HCT116 (cell line): ENCODE results near the gene FOXB2. TPM values are rescaled to one million over a fixed set of nuclear protein-coding genes. Genes with fewer than 3 reads are reported as not detected.

Experiments used
- ATAC-seq: fragments of 200-7000 bp; cut with Tn5 transposase; 2 replicates; pipeline ENCODE4 v1.9.1; 2020; ENCODE audit warnings: mild to moderate bottlenecking, moderate library complexity
- BruUV-seq: library from RNA; stranded (reverse); fragments of 400-500 nt; replicated peaks from 2 replicates; lab custom pipeline; 2021; lab: Mats Ljungman, UMichigan
- CTCF ChIA-PET: fragments of 300-600 bp; sonication (Branson Sonifier 250); formaldehyde crosslinking; loops from one replicate; lab custom pipeline; 2021; ENCODE audit warnings: antibody characterized with exemption; lab: Charles Lee
- POLR2A ChIA-PET: fragments of 300-600, 350-600 bp; sonication (Branson Sonifier 250); formaldehyde crosslinking; loops from one replicate; lab custom pipeline; 2021; ENCODE audit warnings: antibody characterized with exemption; lab: Charles Lee
- RAD21 ChIA-PET, 2 experiments: fragments of 300-600 bp; sonication (Branson Sonifier 250); formaldehyde crosslinking; loops; one replicate each; lab custom pipeline; 2023; ENCODE audit warnings: low total read pairs in 2 of 2; ENCODE audit not compliant: uncharacterized antibody in 2 of 2, unreplicated experiment in 2 of 2, low non-redundant PET in 1 of 2; lab: Charles Lee
- DNase-seq: peaks from one replicate; pipeline ENCODE4 v3.0.0-alpha.2; 2010; ENCODE audit warnings: low read depth, low spot score
- H2AFZ ChIP-seq: fragments of 200-600 bp; shearing (Covaris generic), sonication (generic); 2 replicates; pipeline ENCODE4 v1.6.1; 2017; ENCODE audit warnings: low read depth, mixed run types, mixed read lengths, antibody characterized with exemption, low read length; ENCODE audit not compliant: poor library complexity, severe bottlenecking
- H3K27ac ChIP-seq: 2 replicates; pipeline ENCODE4 v1.5.1; 2012; ENCODE audit warnings: low read depth, low read length
- H3K27me3 ChIP-seq: fragments of 200-600 bp; sonication (generic); 2 replicates; pipeline ENCODE4 v1.6.1; 2016; ENCODE audit warnings: mixed run types, low read length, mixed read lengths; ENCODE audit not compliant: insufficient read depth
- H3K36me3 ChIP-seq, 2 experiments: fragments of 200-500 bp in 1 of 2; fragments of 200-600 bp in 1 of 2; sonication (Bioruptor generic) in 1 of 2; sonication (generic) in 1 of 2; 2 replicates each; pipeline versions ENCODE4 v1.5.1 to v1.6.1; 2014 to 2016; ENCODE audit warnings: low read length in 2 of 2, inconsistent platforms in 1 of 2, mixed read lengths in 1 of 2, mixed run types in 1 of 2; ENCODE audit not compliant: insufficient read depth in 2 of 2, control insufficient read depth in 1 of 2
- H3K4me1 ChIP-seq, 2 experiments: fragments of 200-600 bp in 1 of 2; sonication (generic) in 1 of 2; 2 replicates each; pipeline versions ENCODE4 v1.5.1 to v1.6.1; 2012 to 2017; ENCODE audit warnings: low read length in 2 of 2, inconsistent platforms in 1 of 2, mild to moderate bottlenecking in 1 of 2, mixed read lengths in 1 of 2, mixed run types in 1 of 2, moderate library complexity in 1 of 2; ENCODE audit not compliant: insufficient read depth in 2 of 2, control insufficient read depth in 1 of 2
- H3K4me2 ChIP-seq: fragments of 200-600 bp; sonication (generic); 2 replicates; pipeline ENCODE4 v1.6.1; 2017; ENCODE audit warnings: mixed run types, low read length, mixed read lengths
- H3K4me3 ChIP-seq, 2 experiments: fragments of 200-600 bp in 1 of 2; sonication (generic) in 1 of 2; replicated peaks in 1 of 2; 2 replicates each; pipeline ENCODE4 v1.5.1; 2011 to 2016; ENCODE audit warnings: low read length in 2 of 2, control low read depth in 1 of 2, low read depth in 1 of 2, mild to moderate bottlenecking in 1 of 2, mixed read lengths in 1 of 2, mixed run types in 1 of 2
- H3K79me2 ChIP-seq: fragments of 200-600 bp; sonication (generic); 2 replicates; pipeline ENCODE4 v1.6.1; 2017; ENCODE audit warnings: mild to moderate bottlenecking, mixed run types, low read length, moderate library complexity, mixed read lengths; ENCODE audit not compliant: insufficient read depth
- H3K9ac ChIP-seq: fragments of 200-600 bp; sonication (generic); 2 replicates; pipeline ENCODE4 v1.6.1; 2016; ENCODE audit warnings: low read length, mixed read lengths
- H3K9me2 ChIP-seq: fragments of 200-600 bp; sonication (generic), shearing (Covaris generic); 2 replicates; pipeline ENCODE4 v1.6.1; 2017; ENCODE audit warnings: mixed run types, mild to moderate bottlenecking, moderate library complexity; ENCODE audit not compliant: insufficient read depth
- H3K9me3 ChIP-seq, 2 experiments: fragments of 200-500 bp in 1 of 2; fragments of 200-600 bp in 1 of 2; sonication (Bioruptor generic) in 1 of 2; sonication (generic) in 1 of 2; 2 replicates each; pipeline ENCODE4 v1.6.1; 2014 to 2017; ENCODE audit warnings: low read length in 2 of 2, mixed read lengths in 2 of 2, inconsistent platforms in 1 of 2, low read depth in 1 of 2, mild to moderate bottlenecking in 1 of 2, mixed run types in 1 of 2, moderate library complexity in 1 of 2; ENCODE audit not compliant: control insufficient read depth in 1 of 2, insufficient read depth in 1 of 2
- H4K20me1 ChIP-seq: fragments of 200-600 bp; sonication (generic), shearing (Covaris generic); 2 replicates; pipeline ENCODE4 v1.6.1; 2017; ENCODE audit warnings: mixed run types, mild to moderate bottlenecking, moderate library complexity; ENCODE audit not compliant: insufficient read depth
- CBX3 ChIP-seq: IDR thresholded peaks from 2 replicates; pipeline ENCODE4 v1.6.1; 2012; ENCODE audit warnings: low read depth
- CEBPB ChIP-seq: IDR thresholded peaks from 2 replicates; pipeline ENCODE4 v1.6.1; 2012; ENCODE audit warnings: low read depth
- EGR1 ChIP-seq: IDR thresholded peaks from 2 replicates; pipeline ENCODE4 v1.6.1; 2012; ENCODE audit warnings: low read depth
- ELF1 ChIP-seq: IDR thresholded peaks from 2 replicates; pipeline ENCODE4 v1.6.1; 2012; ENCODE audit warnings: low read depth, borderline replicate concordance
- EZH2 ChIP-seq: fragments of 200-600 bp; sonication (generic); IDR thresholded peaks from 2 replicates; pipeline ENCODE4 v1.6.1; 2017; ENCODE audit warnings: antibody characterized with exemption, mixed run types
- POLR2AphosphoS5 ChIP-seq: IDR thresholded peaks from 2 replicates; pipeline ENCODE4 v1.6.1; 2011; ENCODE audit warnings: mild to moderate bottlenecking, low read depth, low read length, moderate library complexity
- SIN3A ChIP-seq: IDR thresholded peaks from 2 replicates; pipeline ENCODE4 v1.6.1; 2012; ENCODE audit warnings: low read depth
- TCF7L2 ChIP-seq: IDR thresholded peaks from 2 replicates; pipeline ENCODE4 v1.7.0; 2011; ENCODE audit warnings: borderline replicate concordance, inconsistent platforms; ENCODE audit not compliant: insufficient read depth, insufficient read length; ENCODE audit errors: extremely low read depth
- YY1 ChIP-seq: IDR thresholded peaks from 2 replicates; pipeline ENCODE4 v1.6.1; 2011; ENCODE audit warnings: low read length, low read depth, moderate library complexity, mild to moderate bottlenecking; ENCODE audit not compliant: insufficient replicate concordance; ENCODE audit errors: extremely low read depth
- ZFX ChIP-seq: fragments of 450-650 bp; IDR thresholded peaks from 2 replicates; pipeline ENCODE4 v1.6.1; 2017
- intact Hi-C: fragments of 100-400 bp; cut with micrococcal nuclease; formaldehyde crosslinking; loops from 2 replicates; pipeline ENCODE4 v1.10.0; 2022
- total RNA-seq: library from RNA; stranded (reverse); gene quantifications from one replicate; pipeline ENCODE4 v1.2.1, GENCODE V29; 2021; ENCODE audit not compliant: unreplicated experiment
- TF ChIP-seq, protein P1 (sequence below): IDR thresholded peaks from 2 replicates; pipeline ENCODE4 v1.6.1; 2012
- TF ChIP-seq, protein P2 (sequence below): IDR thresholded peaks from 2 replicates; pipeline ENCODE4 v1.6.1; 2011; ENCODE audit warnings: mild to moderate bottlenecking, low read length, moderate library complexity; ENCODE audit not compliant: insufficient replicate concordance; ENCODE audit errors: extremely low read depth

FOXB2 gene
- total RNA-seq, 1 experiment from 2014 or later, result not detected

DNA sequence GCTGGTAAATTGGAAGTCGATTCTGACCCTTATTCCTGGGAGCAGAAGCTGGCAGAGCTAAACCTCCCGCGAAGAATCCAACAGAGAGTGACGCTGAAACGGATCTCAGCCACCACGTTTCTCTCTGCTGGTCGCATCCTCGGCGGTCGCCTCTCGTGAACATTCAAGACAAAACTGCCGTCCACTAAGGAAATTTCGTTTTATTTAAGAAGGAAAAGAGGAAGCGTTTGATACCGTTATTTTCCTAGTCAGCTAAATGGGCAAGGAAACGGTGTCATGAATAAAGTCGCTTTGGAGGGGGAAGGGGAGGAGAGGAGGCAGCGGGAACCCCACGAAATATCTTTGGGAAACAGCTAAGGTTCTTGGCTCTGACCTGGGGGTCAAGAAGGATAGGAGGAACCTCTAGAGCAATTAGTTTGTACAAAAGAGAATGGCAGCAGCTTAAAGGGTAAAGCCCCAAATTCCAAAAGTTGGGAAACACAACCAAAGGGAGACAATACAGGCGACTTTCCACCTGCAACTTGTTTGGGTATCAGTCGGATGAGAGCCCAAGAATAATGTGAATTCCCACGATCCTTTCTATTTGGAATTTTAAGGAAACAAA is 1.9 kb downstream of the FOXB2 start (continued):
- TF ChIP-seq YY1 (no peak), CEBPB (no peak)

DNA sequence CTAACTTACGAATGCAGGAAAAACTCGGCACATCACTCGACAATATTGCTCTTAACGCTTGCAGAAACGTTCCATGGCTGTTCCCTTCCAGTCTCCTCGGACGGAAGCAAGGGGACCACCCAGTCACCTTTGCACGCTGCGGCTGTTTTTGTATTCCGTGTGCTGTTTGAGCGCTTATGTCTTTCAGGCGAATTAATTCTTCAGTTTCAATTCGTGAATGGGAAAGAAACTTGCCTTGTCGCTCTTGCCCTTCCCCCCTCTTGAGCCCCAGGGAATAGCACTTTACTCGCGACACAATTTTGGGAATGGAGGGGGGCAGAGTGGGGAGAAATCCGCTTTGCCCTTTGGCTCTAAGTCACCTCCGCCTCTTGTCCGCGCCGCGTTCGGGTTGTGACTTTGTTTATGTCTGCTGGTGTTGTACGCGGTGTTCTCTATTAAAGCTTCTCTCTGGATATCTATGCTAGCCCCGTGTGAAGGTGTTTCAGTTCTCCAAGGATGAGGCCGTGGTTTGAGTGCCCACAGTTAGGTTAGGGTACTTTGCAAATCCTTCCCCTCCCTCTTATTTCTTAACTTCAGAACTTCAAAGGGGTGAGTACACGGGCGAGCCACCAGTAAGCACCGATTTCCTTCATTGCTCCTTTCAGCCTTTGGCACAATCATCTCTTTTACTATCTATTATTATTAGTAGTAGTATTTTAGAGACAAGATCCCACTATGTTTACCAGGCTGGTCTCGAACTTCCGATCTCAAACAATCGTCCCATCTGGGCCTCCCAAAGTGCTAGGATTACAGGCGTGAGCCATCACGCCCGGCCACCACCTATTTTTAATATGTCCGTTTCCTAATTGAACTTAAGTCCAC is 2.7 kb downstream of the FOXB2 start:
- ChIA-PET CTCF (no interaction called here), POLR2A (no interaction called here), RAD21 (no interaction called here)
- H3K9me2 ChIP-seq, result no peaks in the 10 kb centered on the region
- no peaks in the 10 kb centered on the region for H3K27me3 ChIP-seq
- no peaks in the 10 kb centered on the region for H3K4me1 ChIP-seq
- BruUV-seq, result no TSS peak
- no peak overlapping the region for H3K4me2 ChIP-seq
- no peaks in the 10 kb centered on the region for H4K20me1 ChIP-seq
- H3K4me3 ChIP-seq, result no peak overlapping the region
- DNase-seq (no peak), ATAC-seq (no peak)
- TF ChIP-seq ELF1 (no peak), CBX3 (no peak)
- intact Hi-C loops, result no loop called here
- no peaks in the 10 kb centered on the region for H3K36me3 ChIP-seq
- H3K9ac ChIP-seq, result no peak overlapping the region
- no peak overlapping the region for H3K27ac ChIP-seq
- no peaks in the 10 kb centered on the region for H3K9me3 ChIP-seq
- no peak overlapping the region for H2AFZ ChIP-seq
- H3K79me2 ChIP-seq, result no peaks in the 10 kb centered on the region

DNA sequence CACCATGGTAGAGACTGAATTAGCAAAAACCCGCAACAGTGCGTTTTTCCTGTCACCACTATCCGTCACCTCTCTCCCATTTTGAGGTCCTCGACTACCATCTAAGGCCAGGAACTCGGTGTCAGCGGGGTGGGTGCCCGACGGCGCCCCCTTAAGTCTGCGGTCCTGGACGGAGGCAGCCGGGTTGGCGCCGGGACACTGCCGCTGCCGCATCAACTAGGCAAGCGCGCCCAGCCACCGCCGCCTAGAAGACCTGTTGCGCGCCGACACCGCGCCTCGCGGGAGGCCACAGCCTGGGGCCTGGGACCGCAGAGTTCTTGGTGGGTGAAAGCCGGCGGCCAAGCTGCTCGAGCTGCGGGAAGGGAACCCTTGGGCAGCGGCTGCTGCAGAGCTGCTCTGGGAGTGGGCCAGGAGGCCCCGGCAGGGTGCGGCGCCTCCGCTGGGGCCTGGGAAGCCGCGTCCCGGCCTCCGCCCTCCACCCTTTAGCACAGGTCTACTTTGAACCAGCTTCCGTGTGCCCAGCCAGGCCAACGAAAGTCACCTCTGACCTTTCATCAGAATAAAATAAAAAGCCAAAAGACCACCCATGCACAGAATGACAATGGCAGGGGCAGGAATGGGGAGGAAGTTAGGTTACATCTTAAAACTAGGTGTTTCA is 3.5 kb downstream of the FOXB2 start:
- no peaks in the 10 kb centered on the region for H3K36me3 ChIP-seq
- no TSS peak for BruUV-seq
- DNase-seq, result no peak
- H3K27ac ChIP-seq, result no peak overlapping the region
- no peaks in the 10 kb centered on the region for H3K4me1 ChIP-seq
- intact Hi-C loops, result no loop called here
- H3K9ac ChIP-seq, result no peak overlapping the region
- ATAC-seq, result no peak
- RAD21 ChIA-PET, result interaction anchor here in 1 of 2 experiments (0.7 kb wide), 1 partner anchor 149 kb away, joined by 3 read pairs; no protein-coding TSS in a partner anchor
- H3K4me2 ChIP-seq, result no peak overlapping the region
- H2AFZ ChIP-seq, result no peak overlapping the region
- no peaks in the 10 kb centered on the region for H4K20me1 ChIP-seq
- H3K9me2 ChIP-seq, result no peaks in the 10 kb centered on the region
- CTCF ChIA-PET, result no interaction called here
- no peaks in the 10 kb centered on the region for H3K27me3 ChIP-seq
- H3K9me3 ChIP-seq, result no peaks in the 10 kb centered on the region
- no peaks in the 10 kb centered on the region for H3K79me2 ChIP-seq
- no peak overlapping the region for H3K4me3 ChIP-seq
- POLR2A ChIA-PET, result no interaction called here
- TF ChIP-seq SIN3A (no peak), ZFX (no peak), CEBPB (no peak), TCF7L2 (no peak), YY1 (no peak), EGR1 (no peak), CBX3 (no peak), ELF1 (no peak), POLR2AphosphoS5 (no peak), EZH2 (no peak)
- TF ChIP-seq, protein P1, sequence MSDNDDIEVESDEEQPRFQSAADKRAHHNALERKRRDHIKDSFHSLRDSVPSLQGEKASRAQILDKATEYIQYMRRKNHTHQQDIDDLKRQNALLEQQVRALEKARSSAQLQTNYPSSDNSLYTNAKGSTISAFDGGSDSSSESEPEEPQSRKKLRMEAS, result no peak
- TF ChIP-seq, protein P2, sequence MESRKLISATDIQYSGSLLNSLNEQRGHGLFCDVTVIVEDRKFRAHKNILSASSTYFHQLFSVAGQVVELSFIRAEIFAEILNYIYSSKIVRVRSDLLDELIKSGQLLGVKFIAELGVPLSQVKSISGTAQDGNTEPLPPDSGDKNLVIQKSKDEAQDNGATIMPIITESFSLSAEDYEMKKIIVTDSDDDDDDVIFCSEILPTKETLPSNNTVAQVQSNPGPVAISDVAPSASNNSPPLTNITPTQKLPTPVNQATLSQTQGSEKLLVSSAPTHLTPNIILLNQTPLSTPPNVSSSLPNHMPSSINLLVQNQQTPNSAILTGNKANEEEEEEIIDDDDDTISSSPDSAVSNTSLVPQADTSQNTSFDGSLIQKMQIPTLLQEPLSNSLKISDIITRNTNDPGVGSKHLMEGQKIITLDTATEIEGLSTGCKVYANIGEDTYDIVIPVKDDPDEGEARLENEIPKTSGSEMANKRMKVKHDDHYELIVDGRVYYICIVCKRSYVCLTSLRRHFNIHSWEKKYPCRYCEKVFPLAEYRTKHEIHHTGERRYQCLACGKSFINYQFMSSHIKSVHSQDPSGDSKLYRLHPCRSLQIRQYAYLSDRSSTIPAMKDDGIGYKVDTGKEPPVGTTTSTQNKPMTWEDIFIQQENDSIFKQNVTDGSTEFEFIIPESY, result no peak
